HG02870 (cell line): ENCODE results near the gene PSAP.

Experiments
- ATAC-seq: cut with Tn5 transposase; IDR thresholded peaks from one replicate; pipeline ENCODE4 v1.9.1; 2021; ENCODE audit warnings: mild to moderate bottlenecking, moderate library complexity; ENCODE audit not compliant: unreplicated experiment

PSAP gene

DNA sequence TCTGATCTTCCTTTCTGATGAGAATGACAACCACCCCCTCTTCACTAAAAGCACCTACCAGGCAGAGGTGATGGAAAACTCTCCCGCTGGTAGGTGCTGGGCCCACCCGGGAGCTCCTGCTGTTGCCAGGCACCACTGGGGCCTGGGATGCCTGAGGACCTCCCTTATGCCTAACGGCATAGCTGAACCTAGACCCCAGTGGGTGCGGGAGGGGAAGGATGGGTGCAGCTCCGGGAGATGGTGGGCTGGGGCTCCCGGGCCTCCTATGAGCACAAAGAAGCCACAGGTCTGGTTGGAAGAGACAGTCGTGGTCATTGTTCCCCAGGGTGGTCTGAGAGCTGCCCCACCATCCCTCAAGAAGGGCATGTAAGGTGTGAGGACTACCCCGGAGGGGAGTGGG lies 62.1 kb downstream of the PSAP start:
- no peak for ATAC-seq

DNA sequence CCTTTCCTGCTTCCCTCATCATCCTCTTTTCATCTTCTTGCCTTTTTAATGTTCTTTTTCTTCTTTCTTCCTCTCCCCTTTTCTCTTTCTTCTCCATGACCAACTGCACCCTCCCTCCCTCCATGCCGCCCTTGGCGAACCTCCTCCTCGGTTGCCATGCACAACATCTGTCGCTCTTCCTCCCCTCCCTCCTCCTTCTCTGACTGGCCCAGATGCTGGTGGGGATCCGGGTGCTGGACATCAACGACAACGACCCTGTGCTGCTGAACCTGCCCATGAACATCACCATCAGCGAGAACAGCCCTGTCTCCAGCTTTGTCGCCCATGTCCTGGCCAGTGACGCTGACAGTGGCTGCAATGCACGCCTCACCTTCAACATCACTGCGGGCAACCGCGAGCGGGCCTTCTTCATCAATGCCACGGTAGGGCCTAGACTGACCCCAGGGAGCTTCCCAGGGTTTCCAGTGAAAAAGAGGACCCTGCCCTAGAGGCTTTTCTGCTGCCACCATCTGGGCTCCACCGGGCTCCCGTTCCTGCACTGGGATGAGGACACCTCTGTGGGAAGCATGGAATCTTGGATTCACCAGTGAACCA lies 66.3 kb downstream of the PSAP start:
- no peak for ATAC-seq

DNA sequence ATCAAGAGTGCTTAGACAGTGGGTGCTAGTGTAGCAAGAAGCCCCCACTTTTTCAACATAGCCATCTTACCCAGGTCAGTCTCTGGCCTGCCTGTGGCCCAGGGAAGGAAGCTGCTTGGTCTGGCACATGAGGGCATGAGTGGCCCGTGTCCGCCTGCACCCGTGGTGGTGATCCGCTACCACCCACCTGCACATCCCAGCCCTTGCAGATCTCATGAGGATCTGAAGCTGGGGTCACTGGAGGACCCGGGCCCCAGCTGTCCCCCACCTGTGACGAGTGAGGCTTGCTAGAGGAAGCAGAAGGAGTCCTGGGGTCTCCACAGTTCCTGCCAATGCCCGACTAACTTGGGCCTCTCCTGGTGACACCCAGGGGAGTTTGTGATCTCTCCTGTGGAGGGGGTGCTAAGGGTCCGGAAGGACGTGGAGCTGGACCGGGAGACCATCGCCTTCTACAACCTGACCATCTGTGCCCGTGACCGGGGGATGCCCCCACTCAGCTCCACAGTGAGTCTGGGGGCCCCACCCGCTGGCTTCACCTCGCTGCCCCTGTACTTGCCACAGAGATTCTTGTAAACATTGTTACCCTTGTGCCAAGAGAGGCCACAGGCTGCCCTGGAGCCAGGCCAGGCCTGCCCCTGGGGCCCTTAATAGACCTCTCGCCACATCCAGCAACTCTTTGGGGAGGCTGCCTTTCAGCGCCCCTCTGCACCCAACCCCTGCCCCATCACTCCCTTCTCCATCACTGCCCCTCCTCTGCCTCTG lies 67.0 kb downstream of the PSAP start:
- no peak for ATAC-seq

DNA sequence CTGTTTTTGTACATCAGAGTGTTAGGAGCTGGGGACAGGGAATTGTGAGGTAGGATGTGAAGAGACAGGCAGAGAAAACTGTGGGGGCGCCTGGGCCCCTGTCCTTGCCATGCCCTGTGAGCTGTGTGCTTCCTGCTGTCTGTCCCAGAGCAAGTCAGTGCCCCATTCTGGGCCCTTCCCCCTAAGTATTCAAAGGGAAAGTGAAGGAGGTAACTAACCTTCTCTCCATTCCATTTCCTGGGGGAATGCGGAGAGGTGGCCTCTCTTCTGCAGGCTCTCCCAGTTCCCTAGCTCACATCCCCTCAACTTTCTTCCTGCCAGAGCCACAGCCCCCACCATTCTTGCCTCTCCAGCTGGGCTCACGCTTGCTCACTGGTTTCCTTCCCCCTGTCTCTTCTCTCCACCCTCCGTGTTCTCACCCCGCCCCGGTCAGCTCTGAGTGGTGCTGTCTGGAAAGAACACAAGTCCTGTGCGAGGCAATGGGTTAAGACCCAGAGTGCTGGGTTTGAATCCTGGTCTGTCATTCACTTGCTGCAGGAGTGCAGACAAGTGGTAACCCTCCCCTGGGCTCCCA lies 68.0 kb downstream of the PSAP start:
- no peak for ATAC-seq

DNA sequence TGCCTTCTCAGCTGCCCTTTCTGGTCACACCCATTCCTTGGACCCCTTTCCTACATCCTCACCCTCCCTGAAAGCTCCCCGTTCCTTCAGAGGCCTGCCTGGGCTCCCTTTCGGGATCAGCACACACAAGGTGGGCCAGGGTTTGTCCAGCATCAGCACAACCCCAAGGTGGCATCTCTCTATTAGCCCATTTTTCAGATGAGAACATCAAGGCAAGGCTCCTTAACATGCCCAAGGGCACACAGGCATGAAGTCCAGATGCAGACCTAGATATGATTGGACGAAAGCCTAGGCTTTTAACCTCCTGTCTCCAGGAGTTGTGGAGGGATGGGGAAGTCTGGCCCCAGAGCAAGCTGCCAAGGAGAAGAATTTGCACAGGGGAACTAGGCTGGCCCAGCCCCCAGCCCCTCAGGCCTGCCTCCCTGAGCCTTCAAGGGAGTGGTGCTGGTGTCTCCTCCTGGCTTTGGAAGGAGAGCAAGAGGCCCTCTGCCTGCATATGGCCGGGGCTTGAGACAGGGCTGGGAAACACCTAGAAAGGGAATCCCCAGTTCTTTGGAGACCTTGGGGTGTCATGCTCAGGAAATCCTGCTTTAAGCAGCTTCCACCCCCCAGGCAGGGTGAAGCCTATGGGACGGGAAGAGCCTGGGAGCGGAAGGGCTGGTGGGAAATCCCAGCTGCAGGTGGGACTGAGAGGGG lies 68.7 kb downstream of the PSAP start:
- ATAC-seq, result no peak

GRCh38 chr10:71780719-71781118 lies 70.3 kb downstream of the PSAP start:
- no peak for ATAC-seq

- ATAC-seq, result no peak
Measured at GRCh38 chr10:71780156-71780555, 70.9 kb downstream of the PSAP start.

DNA sequence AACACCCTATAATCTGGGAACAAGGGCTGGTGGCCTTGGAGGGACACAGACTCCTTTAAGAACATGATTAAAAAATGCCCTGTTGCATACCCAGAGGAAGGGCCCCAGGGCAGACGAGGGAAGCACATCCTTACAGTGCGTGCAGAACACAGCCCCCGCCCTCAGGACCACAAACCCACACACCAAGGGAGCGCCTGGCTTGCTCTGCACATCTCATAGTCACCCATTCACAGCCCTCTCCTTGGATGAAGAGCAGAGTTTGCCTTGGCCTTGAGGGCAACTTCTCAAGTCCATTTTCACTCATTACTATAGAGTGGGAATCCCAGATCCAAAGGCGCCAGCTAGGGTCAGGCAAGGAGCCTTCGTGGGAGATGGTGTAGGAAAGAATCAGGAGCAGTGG lies 71.4 kb downstream of the PSAP start:
- ATAC-seq, result no peak

GRCh38 chr10:71778071-71778825 lies 72.8 kb downstream of the PSAP start:
- ATAC-seq, result no peak

DNA sequence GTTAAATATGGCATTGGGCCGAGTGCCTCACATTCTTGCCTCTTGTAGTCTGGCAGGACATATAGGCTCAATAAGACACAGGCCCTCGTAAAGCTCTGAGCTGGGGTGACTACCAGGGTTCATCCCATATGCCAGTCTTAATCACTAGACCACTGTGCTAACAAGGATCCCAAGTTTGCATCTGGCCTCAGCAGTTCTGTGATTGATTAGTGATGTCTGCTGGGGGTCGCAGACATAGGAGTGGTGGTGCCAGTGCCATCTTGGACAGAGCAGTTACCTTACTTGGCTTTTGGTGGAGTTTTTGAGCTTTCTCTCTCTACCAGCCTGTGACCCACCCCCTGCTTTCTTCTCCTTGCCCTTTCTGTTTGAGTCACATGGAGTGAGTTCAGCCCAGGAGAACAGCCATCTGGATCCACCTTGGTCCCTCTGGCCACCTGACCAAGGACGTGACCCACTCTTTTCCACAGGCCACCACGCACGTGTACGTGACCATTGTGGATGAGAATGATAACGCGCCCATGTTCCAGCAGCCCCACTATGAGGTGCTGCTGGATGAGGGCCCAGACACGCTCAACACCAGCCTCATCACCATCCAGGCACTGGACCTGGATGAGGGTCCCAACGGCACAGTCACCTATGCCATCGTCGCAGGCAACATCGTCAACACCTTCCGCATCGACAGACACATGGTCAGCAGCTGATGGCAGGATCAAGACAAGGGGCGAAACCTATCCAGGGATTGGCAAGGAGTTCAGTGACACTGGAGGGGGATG lies 73.7 kb downstream of the PSAP start:
- ATAC-seq, result no peak

GRCh38 chr10:71776481-71776925 lies 74.5 kb downstream of the PSAP start:
- ATAC-seq, result no peak

DNA sequence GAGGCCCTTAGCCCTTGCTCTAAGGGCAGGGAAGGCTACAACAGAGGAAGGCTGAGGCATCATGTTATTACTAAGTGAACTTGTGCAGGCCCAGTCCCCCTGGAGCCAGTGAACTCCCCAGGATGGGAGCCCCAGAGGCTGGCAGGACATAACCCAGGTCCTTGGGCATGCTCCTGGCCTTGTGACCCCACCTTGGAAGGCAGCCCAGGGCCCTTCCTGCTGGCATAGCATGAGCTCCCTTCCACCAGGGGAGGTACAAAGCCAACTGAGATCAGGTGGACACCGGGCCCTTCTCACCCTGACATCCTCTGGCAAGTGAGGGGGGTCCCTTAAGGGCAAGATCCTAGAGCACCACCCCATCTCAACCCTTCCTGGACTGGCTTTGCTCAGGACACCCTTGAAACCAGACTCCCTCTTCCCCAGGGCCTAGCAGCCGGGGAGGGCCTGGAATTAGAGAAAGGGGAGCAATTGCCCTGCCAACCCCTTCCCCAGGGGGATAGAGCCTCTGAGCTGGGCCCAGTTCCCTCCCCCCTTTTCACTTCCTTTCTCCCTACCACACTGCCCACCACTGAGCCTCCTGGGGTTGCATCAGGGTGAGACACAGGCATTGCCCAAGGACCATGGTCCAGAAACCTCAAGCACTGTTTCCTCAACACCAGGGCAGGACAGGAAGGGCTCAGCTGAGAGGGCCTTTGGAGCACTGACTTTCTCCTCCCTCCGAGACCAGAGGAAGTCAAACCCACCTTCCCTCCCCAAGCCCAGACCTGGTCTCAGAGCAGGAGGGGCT lies 75.9 kb downstream of the PSAP start:
- no peak for ATAC-seq

GRCh38 chr10:71773221-71773971 lies 77.7 kb downstream of the PSAP start, which contains the start of gene VSIR:
VSIR (minus strand) TSS chr10:71773520; CDS start chr10:71773439, 81 bp downstream.
- ATAC-seq, result peak; percentile 49

DNA sequence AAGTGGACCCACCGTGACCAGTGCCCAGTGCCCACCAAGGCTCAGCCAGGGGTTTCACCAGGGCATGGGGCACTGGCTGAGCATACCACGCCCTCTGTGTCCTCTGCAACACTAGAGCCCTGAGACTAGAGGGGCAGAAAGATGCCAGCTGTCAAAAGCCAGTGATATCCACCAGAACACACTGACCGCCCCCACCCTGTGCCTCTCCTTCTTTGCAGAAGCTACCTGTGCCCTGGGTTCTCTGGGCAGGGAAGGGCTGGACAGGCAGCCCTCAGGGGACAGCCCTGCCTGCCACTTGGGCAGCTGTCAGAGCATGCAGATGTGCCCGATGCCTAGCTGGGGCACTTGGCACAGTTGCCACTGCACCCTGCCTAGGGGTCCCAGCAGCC lies 78.2 kb downstream of the PSAP start:
- no peak for ATAC-seq

GRCh38 chr10:71771821-71772617 lies 79.0 kb downstream of the PSAP start:
- no peak for ATAC-seq

GRCh38 chr10:71771204-71771603 lies 79.8 kb downstream of the PSAP start:
- ATAC-seq, result no peak

GRCh38 chr10:71770789-71771188 lies 80.3 kb downstream of the PSAP start:
- no peak for ATAC-seq

DNA sequence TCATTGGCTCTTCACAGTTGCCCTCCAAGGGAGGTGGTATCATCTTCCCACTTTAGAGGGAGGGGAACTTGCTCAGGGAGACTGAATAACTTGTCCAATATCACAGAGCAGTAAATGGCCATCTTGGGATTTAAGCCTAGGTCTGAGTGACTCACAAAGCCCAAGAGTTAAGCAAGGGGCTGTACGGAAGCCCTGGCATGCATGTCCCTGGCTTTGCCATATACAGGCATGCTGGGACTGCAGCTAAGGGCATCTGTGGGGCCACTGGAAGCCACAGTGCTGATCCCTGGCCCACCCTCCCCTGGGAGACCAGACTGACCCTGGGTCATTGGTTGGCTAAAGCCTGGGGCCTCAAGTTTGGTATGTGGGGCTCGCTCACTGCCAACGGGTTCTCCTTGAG lies 80.8 kb downstream of the PSAP start:
- no peak for ATAC-seq
